ENCODE data around the gene AQP11.
"Not testable (repeated sequence)": the region's sequence is repeated elsewhere in the genome, so short reads cannot be mapped to it uniquely, and the experiment has no call there.

The AQP11 gene

GRCh38 chr11:77619576-77620198 is 29.9 kb downstream of the AQP11 start:
- peak; percentile 72 for TF ChIP-seq CTCF (IDR thresholded peaks at IDR 0.05; ENCODE audit: insufficient read depth, low read length, poor library complexity, severe bottlenecking)
- Histone ChIP-seq H3K27me3 (replicated peaks; ENCODE audit: control insufficient read depth, insufficient read depth, low read length) (no peaks in the 10 kb centered on the region), H3K4me3 (replicated peaks; ENCODE audit: low read depth, low read length) (no peak overlapping the region), H3K36me3 (ENCODE audit: control insufficient read depth, insufficient read depth, low read length) (peaks cover 6% of the 10 kb centered on the region)
- DNase-seq (ENCODE audit: extremely low read depth, insufficient read length), result no peak

GRCh38 chr11:77630157-77630710 is 40.5 kb downstream of the AQP11 start:
- no peak for TF ChIP-seq CTCF (IDR thresholded peaks at IDR 0.05; ENCODE audit: insufficient read depth, low read length, poor library complexity, severe bottlenecking)
- peaks cover 4% of the 10 kb centered on the region for H3K36me3 ChIP-seq (ENCODE audit: control insufficient read depth, insufficient read depth, low read length)
- no peak for DNase-seq (ENCODE audit: extremely low read depth, insufficient read length)
- no peak overlapping the region for H3K4me3 ChIP-seq (replicated peaks; ENCODE audit: low read depth, low read length)
- H3K27me3 ChIP-seq (replicated peaks; ENCODE audit: control insufficient read depth, insufficient read depth, low read length), result no peaks in the 10 kb centered on the region

GRCh38 chr11:77633926-77634325 is 44.2 kb downstream of the AQP11 start:
- not testable (repeated sequence) for H3K27me3 ChIP-seq (replicated peaks; ENCODE audit: control insufficient read depth, insufficient read depth, low read length); DNase-seq (ENCODE audit: extremely low read depth, insufficient read length); H3K4me3 ChIP-seq (replicated peaks; ENCODE audit: low read depth, low read length); H3K36me3 ChIP-seq (ENCODE audit: control insufficient read depth, insufficient read depth, low read length)

GRCh38 chr11:77636731-77637344 is 47.1 kb downstream of the AQP11 start:
- no peak for TF ChIP-seq CTCF (IDR thresholded peaks at IDR 0.05; ENCODE audit: insufficient read depth, low read length, poor library complexity, severe bottlenecking)
- no peak for DNase-seq (ENCODE audit: extremely low read depth, insufficient read length)
- Histone ChIP-seq H3K36me3 (ENCODE audit: control insufficient read depth, insufficient read depth, low read length) (no peaks in the 10 kb centered on the region), H3K27me3 (replicated peaks; ENCODE audit: control insufficient read depth, insufficient read depth, low read length) (no peaks in the 10 kb centered on the region), H3K4me3 (replicated peaks; ENCODE audit: low read depth, low read length) (peak overlapping the region; percentile 92)

GRCh38 chr11:77637345-77638165 is 47.8 kb downstream of the AQP11 start, which contains the start of gene CLNS1A:
CLNS1A (minus strand) TSS chr11:77637794; CDS start chr11:77637714, 80 bp downstream.
- DNase-seq (ENCODE audit: extremely low read depth, insufficient read length), result peak; percentile 84
- no peaks in the 10 kb centered on the region for H3K36me3 ChIP-seq (ENCODE audit: control insufficient read depth, insufficient read depth, low read length)
- no peak for TF ChIP-seq CTCF (IDR thresholded peaks at IDR 0.05; ENCODE audit: insufficient read depth, low read length, poor library complexity, severe bottlenecking)
- H3K27me3 ChIP-seq (replicated peaks; ENCODE audit: control insufficient read depth, insufficient read depth, low read length), result no peaks in the 10 kb centered on the region
- H3K4me3 ChIP-seq (replicated peaks; ENCODE audit: low read depth, low read length), result peak within 1 kb of the TSS; percentile 92

GRCh38 chr11:77642228-77642627 is 52.5 kb downstream of the AQP11 start:
- H3K4me3 ChIP-seq (replicated peaks; ENCODE audit: low read depth, low read length), result no peak overlapping the region
- no peak for DNase-seq (ENCODE audit: extremely low read depth, insufficient read length)
- H3K36me3 ChIP-seq (ENCODE audit: control insufficient read depth, insufficient read depth, low read length), result no peaks in the 10 kb centered on the region
- TF ChIP-seq CTCF (IDR thresholded peaks at IDR 0.05; ENCODE audit: insufficient read depth, low read length, poor library complexity, severe bottlenecking), result no peak
- no peaks in the 10 kb centered on the region for H3K27me3 ChIP-seq (replicated peaks; ENCODE audit: control insufficient read depth, insufficient read depth, low read length)
